IMR-90 (cell line): Measurements from ENCODE around the gene FNDC11. TPM values are rescaled to one million over a fixed set of nuclear protein-coding genes. Genes with fewer than 3 reads are reported as not detected.

Source experiments
- ATAC-seq: fragments of 200-7000 bp; cut with Tn5 transposase; 2 replicates; pipeline ENCODE4 v1.9.1; 2020; ENCODE audit warnings: low read depth, mild to moderate bottlenecking, moderate library complexity
- BruUV-seq: library from RNA; stranded (reverse); fragments of 400-500 nt; replicated peaks from 2 replicates; lab custom pipeline; 2021; lab: Mats Ljungman, UMichigan
- CTCF ChIA-PET: fragments of 300-600 bp; formaldehyde crosslinking; extraction: SDS; loops from one replicate; lab custom pipeline; 2021; ENCODE audit warnings: antibody characterized with exemption; lab: Yijun Ruan, JAX
- POLR2A ChIA-PET: fragments of 300-600 bp; sonication (Branson Sonifier 250); formaldehyde crosslinking; loops from one replicate; lab custom pipeline; 2022; ENCODE audit warnings: antibody characterized with exemption; ENCODE audit not compliant: unreplicated experiment; lab: Charles Lee
- DNase-seq: peaks from one replicate; pipeline ENCODE4 v3.0.0; 2013
- H2AFZ ChIP-seq: replicated peaks from 2 replicates; pipeline ENCODE3; 2013; ENCODE audit warnings: low read length, mild to moderate bottlenecking; ENCODE audit not compliant: poor library complexity
- H2AK5ac ChIP-seq: 2 replicates; pipeline ENCODE4 v1.6.1; 2013; ENCODE audit warnings: low read depth, low read length, inconsistent platforms
- H2AK9ac ChIP-seq: replicated peaks from 2 replicates; pipeline ENCODE3; 2013; ENCODE audit warnings: mild to moderate bottlenecking, low read depth, low read length, moderate library complexity; ENCODE audit not compliant: poor library complexity
- H2BK120ac ChIP-seq: 2 replicates; pipeline ENCODE4 v1.6.1; 2013; ENCODE audit warnings: low read depth, low read length, inconsistent platforms
- H2BK15ac ChIP-seq: 3 replicates; pipeline ENCODE4 v1.6.1; 2013; ENCODE audit warnings: low read depth, low read length, inconsistent platforms
- H2BK20ac ChIP-seq: 2 replicates; pipeline ENCODE4 v1.6.1; 2013; ENCODE audit warnings: low read depth, mild to moderate bottlenecking, inconsistent platforms, low read length, moderate library complexity
- H2BK5ac ChIP-seq: 2 replicates; pipeline ENCODE4 v1.6.1; 2013; ENCODE audit warnings: mild to moderate bottlenecking, low read depth, low read length, inconsistent platforms; ENCODE audit not compliant: poor library complexity, severe bottlenecking
- H3K14ac ChIP-seq: replicated peaks from 2 replicates; pipeline ENCODE4 v1.6.1; 2013; ENCODE audit warnings: low read depth, low read length, inconsistent platforms
- H3K18ac ChIP-seq: 2 replicates; pipeline ENCODE4 v1.6.1; 2013; ENCODE audit warnings: low read depth, low read length, control low read depth
- H3K23ac ChIP-seq: 2 replicates; pipeline ENCODE4 v1.6.1; 2013; ENCODE audit warnings: low read depth, low read length, inconsistent platforms
- H3K27ac ChIP-seq: 2 replicates; pipeline ENCODE4 v1.5.1; 2013; ENCODE audit warnings: mild to moderate bottlenecking, control low read depth, low read length; ENCODE audit not compliant: insufficient read depth
- H3K27me3 ChIP-seq: 2 replicates; pipeline ENCODE4 v1.6.1; 2013; ENCODE audit warnings: low read length; ENCODE audit not compliant: control insufficient read depth, insufficient read depth
- H3K36me3 ChIP-seq: 2 replicates; pipeline ENCODE4 v1.6.1; 2013; ENCODE audit warnings: low read length, mixed read lengths; ENCODE audit not compliant: control insufficient read depth, insufficient read depth
- H3K4ac ChIP-seq: 2 replicates; pipeline ENCODE4 v1.6.1; 2013; ENCODE audit warnings: low read depth, low read length, inconsistent platforms
- H3K4me1 ChIP-seq: 2 replicates; pipeline ENCODE4 v1.6.1; 2013; ENCODE audit warnings: low read length, mixed read lengths; ENCODE audit not compliant: control insufficient read depth, insufficient read depth
- H3K4me2 ChIP-seq: 2 replicates; pipeline ENCODE4 v1.6.1; 2013; ENCODE audit warnings: low read depth, mild to moderate bottlenecking, control low read depth, low read length, moderate library complexity
- H3K4me3 ChIP-seq: 2 replicates; pipeline ENCODE4 v1.5.1; 2013; ENCODE audit warnings: low read depth, mild to moderate bottlenecking, control low read depth, low read length, moderate library complexity; ENCODE audit not compliant: insufficient read depth
- H3K56ac ChIP-seq: 2 replicates; pipeline ENCODE4 v1.6.1; 2013; ENCODE audit warnings: low read length, inconsistent platforms; ENCODE audit not compliant: insufficient read depth; ENCODE audit errors: extremely low read depth
- H3K79me1 ChIP-seq, 2 experiments: 2 replicates each; pipeline ENCODE4 v1.6.1; 2013; ENCODE audit warnings: low read length in 2 of 2, inconsistent platforms in 1 of 2, low read depth in 1 of 2
- H3K9ac ChIP-seq: 2 replicates; pipeline ENCODE4 v1.6.1; 2013; ENCODE audit warnings: low read depth, low read length, control low read depth
- H3K9me1 ChIP-seq: 2 replicates; pipeline ENCODE4 v1.6.1; 2013; ENCODE audit warnings: low read length, inconsistent platforms; ENCODE audit not compliant: insufficient read depth
- H3K9me3 ChIP-seq: 2 replicates; pipeline ENCODE4 v1.6.1; 2013; ENCODE audit warnings: low read length; ENCODE audit not compliant: control insufficient read depth, insufficient read depth
- H4K20me1 ChIP-seq: 2 replicates; pipeline ENCODE4 v1.6.1; 2013; ENCODE audit warnings: low read length, inconsistent platforms; ENCODE audit not compliant: insufficient read depth
- H4K5ac ChIP-seq: 2 replicates; pipeline ENCODE4 v1.6.1; 2013; ENCODE audit warnings: mild to moderate bottlenecking, low read depth, low read length, control low read depth
- H4K8ac ChIP-seq, 2 experiments: 2 replicates each; pipeline ENCODE4 v1.6.1; 2013; ENCODE audit warnings: low read depth in 2 of 2, low read length in 2 of 2, control low read depth in 1 of 2, inconsistent platforms in 1 of 2
- H4K91ac ChIP-seq: 2 replicates; pipeline ENCODE4 v1.6.1; 2013; ENCODE audit warnings: low read depth, low read length, inconsistent platforms; ENCODE audit not compliant: insufficient read depth
- BHLHE40 ChIP-seq: fragments of 150-350 bp; IDR thresholded peaks from 2 replicates; pipeline ENCODE4 v1.6.1; 2016; ENCODE audit warnings: mild to moderate bottlenecking, low read depth, low read length
- CEBPB ChIP-seq: IDR thresholded peaks from 2 replicates; pipeline ENCODE4 v1.6.1; 2012; ENCODE audit warnings: low read depth, low read length, improper control_type of control experiment
- CHD1 ChIP-seq: IDR thresholded peaks from 2 replicates; pipeline ENCODE4 v1.6.1; 2012; ENCODE audit warnings: low read depth, low read length, improper control_type of control experiment
- CTCF ChIP-seq: conservative IDR thresholded peaks from 2 replicates; pipeline ENCODE4 v1.5.1; 2012; ENCODE audit warnings: mild to moderate bottlenecking, low read depth, low read length, improper control_type of control experiment
- ELK1 ChIP-seq: fragments of 150-350 bp; IDR thresholded peaks from 2 replicates; pipeline ENCODE4 v1.6.1; 2016; ENCODE audit warnings: low read depth, mild to moderate bottlenecking, low read length, moderate library complexity, borderline replicate concordance
- FOS ChIP-seq: fragments of 150-350 bp; IDR thresholded peaks from 2 replicates; pipeline ENCODE4 v1.6.1; 2016; ENCODE audit warnings: low read depth, low read length
- MAFK ChIP-seq: IDR thresholded peaks from 2 replicates; pipeline ENCODE4 v1.6.1; 2012; ENCODE audit warnings: low read depth, low read length, improper control_type of control experiment
- MAZ ChIP-seq: IDR thresholded peaks from 2 replicates; pipeline ENCODE4 v1.6.1; 2012; ENCODE audit warnings: low read depth, mild to moderate bottlenecking, low read length, improper control_type of control experiment, moderate library complexity, borderline replicate concordance
- MXI1 ChIP-seq: IDR thresholded peaks from 2 replicates; pipeline ENCODE4 v1.6.1; 2012; ENCODE audit warnings: low read depth, mild to moderate bottlenecking, low read length, moderate library complexity, borderline replicate concordance
- NFE2L2 ChIP-seq: fragments of 150-350 bp; IDR thresholded peaks from 2 replicates; pipeline ENCODE4 v1.6.1; 2016; ENCODE audit warnings: low read depth, mild to moderate bottlenecking, low read length
- RAD21 ChIP-seq: IDR thresholded peaks from 2 replicates; pipeline ENCODE4 v1.6.1; 2012; ENCODE audit warnings: low read length, improper control_type of control experiment
- SMC3 ChIP-seq: fragments of 150-350 bp; IDR thresholded peaks from 2 replicates; pipeline ENCODE4 v1.6.1; 2016; ENCODE audit warnings: low read depth, mild to moderate bottlenecking, antibody characterized with exemption, low read length, moderate library complexity
- WGBS, 2 experiments: methylation state at CpG; one replicate each; pipeline versions ENCODE4 v1.1.5 to v1.1.7; 2013; ENCODE audit warnings: missing lambda C conversion rate in 2 of 2; ENCODE audit not compliant: insufficient read length in 1 of 2; ENCODE audit errors: extremely low coverage in 2 of 2; 5-methylcytosine and 5-hydroxymethylcytosine counted together
- dilution Hi-C: fragments of 300-500 bp; cut with HindIII; formaldehyde crosslinking; loops from one replicate; pipeline ENCODE4 v1.14.3; 2018; ENCODE audit warnings: low sequenced_read_pairs; ENCODE audit not compliant: unreplicated experiment
- in situ Hi-C: fragments of 300-500 bp; cut with MboI; formaldehyde crosslinking; loops from 3 replicates; pipeline ENCODE4 v1.14.3; 2019; ENCODE audit warnings: low sequenced_read_pairs, inconsistent platforms, mixed read lengths
- intact Hi-C: fragments of 100-400 bp; cut with micrococcal nuclease; formaldehyde crosslinking; loops from 2 replicates; pipeline ENCODE4 v1.10.0; 2022
- polyA plus RNA-seq, 3 experiments: library from polyadenylated mRNA; depleted of rRNA; stranded (reverse); fragments of >200 nt; gene quantifications; 2 replicates each; pipeline ENCODE4 v1.2.3, GENCODE V29; 2012; ENCODE audit warnings: low replicate concordance in 1 of 3
- total RNA-seq: library from RNA; depleted of rRNA; stranded (reverse); fragments of >200 nt; gene quantifications from 2 replicates; pipeline ENCODE4 v1.2.3, GENCODE V29; 2012

Gene FNDC11
- total and polyA plus RNA-seq, 2 of the 4 experiments (the other 2 are of a cell fraction), result 0.36 to 1.0 TPM

GRCh38 chr20:63525185-63525584 lies 28.8 kb upstream of the FNDC11 start:
- Histone ChIP-seq H2BK5ac (no peak overlapping the region), H3K18ac (no peak overlapping the region), H2AFZ (no peak overlapping the region), H2BK15ac (no peak overlapping the region), H2BK20ac (no peak overlapping the region), H3K23ac (no peak overlapping the region), H4K20me1 (peaks cover 29% of the 10 kb centered on the region), H3K14ac (no peak overlapping the region), H3K9me3 (no peaks in the 10 kb centered on the region), H3K79me1 (peaks cover 15 to 29% of the 10 kb centered on the region in 2 experiments), H3K27me3 (no peaks in the 10 kb centered on the region), H3K36me3 (peaks cover 22% of the 10 kb centered on the region), H3K9ac (no peak overlapping the region), H4K5ac (no peak overlapping the region), H2BK120ac (no peak overlapping the region), H3K4ac (no peak overlapping the region), H2AK5ac (no peak overlapping the region), H4K8ac (no peak overlapping the region), H3K4me3 (no peak overlapping the region), H3K27ac (no peak overlapping the region), H3K4me1 (peaks cover 9% of the 10 kb centered on the region), H2AK9ac (no peak overlapping the region), H4K91ac (no peak overlapping the region), H3K56ac (no peak overlapping the region), H3K4me2 (no peak overlapping the region), H3K9me1 (peaks cover 4% of the 10 kb centered on the region; the same call in 1 of the 2 replicates)
- dilution Hi-C loops (no loop called here), intact Hi-C loops (no loop called here), in situ Hi-C loops (no loop called here)
- ATAC-seq (no peak), DNase-seq (no peak)
- ChIA-PET POLR2A (no interaction called here), CTCF (no interaction called here)
- TF ChIP-seq FOS (no peak), CTCF (no peak), MAFK (no peak), CHD1 (no peak), SMC3 (no peak), NFE2L2 (no peak), MAZ (no peak), BHLHE40 (no peak), CEBPB (no peak), MXI1 (no peak), RAD21 (no peak), ELK1 (no peak)
- WGBS, 2 experiments, result 89% methylated on average over 2 of the region's 3 CpGs; no CpG with 5 or more reads in 1 of the 2 experiments
- BruUV-seq, result no TSS peak
